Upper lobe of left lung (tissue), 4 donors: Measurements from ENCODE around the gene FOLR1.

Source experiments
- EP300 ChIP-seq, 4 donors: sonication (generic); formaldehyde crosslinking; IDR thresholded peaks; one replicate each; pipeline ENCODE4 v1.5.1; 2017; ENCODE audit warnings: antibody characterized with exemption in 4 of 4, control low read depth in 2 of 4
- POLR2A ChIP-seq, 4 donors: fragments of 450-650 bp; IDR thresholded peaks; one replicate each; pipeline ENCODE4 v1.5.1; 2016 to 2017; ENCODE audit warnings: antibody characterized with exemption in 4 of 4, mild to moderate bottlenecking in 2 of 4
- POLR2AphosphoS5 ChIP-seq, 2 donors: sonication (generic); formaldehyde crosslinking; IDR thresholded peaks; one replicate each; pipeline ENCODE4 v1.5.1; 2017; ENCODE audit warnings: antibody characterized with exemption in 2 of 2
- TF ChIP-seq, protein P1 (sequence below), 6 experiments: fragments of 450-650 bp in 4 of 6; fragments of 200-600 bp in 2 of 6; sonication (generic) in 2 of 6; IDR thresholded peaks; one replicate each; pipeline ENCODE4 v1.5.1; 2016 to 2019; ENCODE audit warnings: antibody characterized with exemption in 6 of 6

DNA sequence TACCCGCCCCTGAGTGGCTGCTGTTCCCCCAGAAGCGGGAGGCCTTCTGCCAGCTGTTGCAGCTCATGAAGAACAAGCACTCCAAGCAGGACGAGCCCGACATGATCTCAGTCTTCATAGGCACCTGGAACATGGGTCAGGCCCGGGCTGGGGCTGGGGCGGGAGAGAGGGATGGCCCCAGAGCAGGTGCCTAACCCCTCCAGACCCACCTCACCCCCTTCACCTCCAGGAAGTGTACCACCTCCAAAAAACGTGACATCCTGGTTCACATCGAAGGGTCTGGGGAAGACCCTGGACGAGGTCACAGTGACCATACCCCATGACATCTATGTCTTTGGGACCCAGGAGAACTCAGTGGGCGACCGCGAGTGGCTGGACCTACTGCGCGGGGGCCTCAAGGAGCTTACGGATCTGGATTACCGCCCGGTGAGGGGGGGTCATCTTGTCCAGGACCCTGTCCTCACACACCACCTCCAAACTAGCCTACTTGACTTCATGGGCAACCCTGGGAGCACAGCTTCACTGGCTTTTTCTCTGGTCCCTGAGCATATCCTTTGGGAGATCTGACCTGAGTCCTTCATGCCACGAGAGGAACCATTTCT is 38.9 kb downstream of the FOLR1 start:
- TF ChIP-seq, protein P1, sequence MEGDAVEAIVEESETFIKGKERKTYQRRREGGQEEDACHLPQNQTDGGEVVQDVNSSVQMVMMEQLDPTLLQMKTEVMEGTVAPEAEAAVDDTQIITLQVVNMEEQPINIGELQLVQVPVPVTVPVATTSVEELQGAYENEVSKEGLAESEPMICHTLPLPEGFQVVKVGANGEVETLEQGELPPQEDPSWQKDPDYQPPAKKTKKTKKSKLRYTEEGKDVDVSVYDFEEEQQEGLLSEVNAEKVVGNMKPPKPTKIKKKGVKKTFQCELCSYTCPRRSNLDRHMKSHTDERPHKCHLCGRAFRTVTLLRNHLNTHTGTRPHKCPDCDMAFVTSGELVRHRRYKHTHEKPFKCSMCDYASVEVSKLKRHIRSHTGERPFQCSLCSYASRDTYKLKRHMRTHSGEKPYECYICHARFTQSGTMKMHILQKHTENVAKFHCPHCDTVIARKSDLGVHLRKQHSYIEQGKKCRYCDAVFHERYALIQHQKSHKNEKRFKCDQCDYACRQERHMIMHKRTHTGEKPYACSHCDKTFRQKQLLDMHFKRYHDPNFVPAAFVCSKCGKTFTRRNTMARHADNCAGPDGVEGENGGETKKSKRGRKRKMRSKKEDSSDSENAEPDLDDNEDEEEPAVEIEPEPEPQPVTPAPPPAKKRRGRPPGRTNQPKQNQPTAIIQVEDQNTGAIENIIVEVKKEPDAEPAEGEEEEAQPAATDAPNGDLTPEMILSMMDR (IDR thresholded peaks at IDR 0.05): no peak
- TF ChIP-seq POLR2AphosphoS5 (IDR thresholded peaks at IDR 0.05) (no peak), POLR2A (IDR thresholded peaks at IDR 0.05) (no peak), EP300 (IDR thresholded peaks at IDR 0.05) (no peak)
